Measurements from ENCODE around the gene BAZ2B. TPM values are rescaled to one million over a fixed set of nuclear protein-coding genes. Genes with fewer than 3 reads are reported as not detected.
"Not testable (repeated sequence)": the region's sequence is repeated elsewhere in the genome, so short reads cannot be mapped to it uniquely, and the experiment has no call there.

The BAZ2B gene
- total RNA-seq, 2 donors from 2014 or later = 30.7 to 39.3 TPM

DNA sequence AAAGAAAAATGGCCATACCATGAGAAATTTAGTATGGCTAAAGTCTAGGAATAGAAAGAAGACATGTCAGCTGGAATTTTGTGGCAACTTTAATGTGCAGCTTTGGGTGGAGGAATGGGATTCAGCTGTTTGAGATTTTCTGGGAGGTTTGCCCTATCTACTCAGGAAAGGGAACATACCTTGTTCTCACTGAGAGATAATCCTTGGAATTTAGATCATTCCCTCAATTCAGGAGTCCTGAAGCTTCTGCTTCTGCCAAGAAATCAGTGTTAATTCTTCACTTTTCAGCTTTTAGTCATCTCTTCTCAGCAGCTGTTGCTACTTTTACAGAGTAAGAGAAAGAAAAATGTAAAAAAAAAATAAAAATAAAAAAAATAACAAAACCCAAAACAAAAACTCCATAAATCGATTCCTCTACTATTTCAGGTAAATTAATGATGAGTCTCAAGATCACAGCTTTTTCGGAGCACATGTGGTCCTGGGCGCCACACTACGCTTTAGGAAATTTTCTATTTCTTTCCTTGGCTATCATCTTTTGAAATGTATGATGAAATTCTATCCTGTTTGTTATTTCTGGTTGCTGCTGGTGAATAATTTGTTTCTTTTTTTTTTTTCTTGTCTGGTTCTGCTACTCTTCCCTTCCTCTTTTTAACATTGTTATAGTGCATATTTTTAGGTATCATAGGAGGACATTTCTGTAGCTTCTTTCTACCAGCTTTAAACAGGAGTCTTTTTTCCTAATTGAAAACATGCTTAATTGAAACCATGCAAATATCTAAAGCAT, 18.9 kb upstream of the BAZ2B start:
- no peak for ATAC-seq
- no peaks in the 10 kb centered on the region for H3K27me3 Mint-ChIP-seq
- H3K27ac Mint-ChIP-seq = no peak overlapping the region
- peaks cover 2% of the 10 kb centered on the region for H3K36me3 Mint-ChIP-seq (ENCODE audit: low read depth)
- H3K4me1 Mint-ChIP-seq = peaks cover 2% of the 10 kb centered on the region
- no peak overlapping the region for H3K4me3 Mint-ChIP-seq
- no peak for DNase-seq
- H3K9me3 ChIP-seq (ENCODE audit: control insufficient read depth, low read length, poor library complexity, severe bottlenecking) = no peaks in the 10 kb centered on the region

DNA sequence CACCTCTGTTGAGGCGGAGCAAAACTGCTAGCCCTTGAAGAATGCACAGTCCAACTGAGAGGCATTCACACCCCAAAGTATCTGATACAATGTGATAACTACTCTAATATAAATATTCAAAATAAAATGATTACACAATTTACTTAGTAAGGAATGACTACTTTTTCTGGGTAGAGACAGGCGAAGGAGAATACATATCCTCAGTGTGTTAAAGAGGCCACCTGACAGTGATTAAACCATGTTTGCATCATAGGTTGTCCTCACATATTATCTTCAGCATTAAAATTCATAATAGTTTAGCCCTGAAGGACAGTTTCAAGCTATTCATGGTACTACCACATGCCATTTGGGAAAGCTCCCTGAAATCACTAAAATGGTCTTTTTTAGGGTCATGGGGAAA, 16.9 kb upstream of the BAZ2B start:
- no peak overlapping the region for H3K27ac Mint-ChIP-seq
- peaks cover 2% of the 10 kb centered on the region for H3K4me1 Mint-ChIP-seq
- no peaks in the 10 kb centered on the region for H3K9me3 ChIP-seq (ENCODE audit: control insufficient read depth, low read length, poor library complexity, severe bottlenecking)
- DNase-seq (no peak), ATAC-seq (no peak)
- H3K4me3 Mint-ChIP-seq = no peak overlapping the region
- peaks cover 4% of the 10 kb centered on the region for H3K36me3 Mint-ChIP-seq (ENCODE audit: low read depth)
- no peaks in the 10 kb centered on the region for H3K27me3 Mint-ChIP-seq

DNA sequence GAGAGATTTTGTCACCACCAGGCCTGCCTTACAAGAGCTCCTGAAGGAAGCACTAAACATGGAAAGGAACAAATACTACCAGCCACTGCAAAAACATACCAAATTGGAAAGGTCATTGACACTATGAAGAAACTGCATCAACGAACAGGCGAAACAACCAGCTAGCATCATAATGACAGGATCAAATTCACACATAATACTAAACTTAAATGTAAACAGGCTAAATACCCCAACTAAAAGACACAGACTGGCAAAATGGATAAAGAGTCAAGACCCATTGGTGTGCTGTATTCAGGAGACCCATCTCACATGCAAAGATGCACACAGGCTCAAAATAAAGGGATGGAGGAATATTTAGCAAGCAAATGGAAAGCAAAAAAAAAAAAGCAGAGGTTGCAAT, 9.3 kb upstream of the BAZ2B start:
- not testable (repeated sequence) for H3K4me1 Mint-ChIP-seq; DNase-seq; H3K27me3 Mint-ChIP-seq; H3K27ac Mint-ChIP-seq; H3K4me3 Mint-ChIP-seq; ATAC-seq; H3K9me3 ChIP-seq (ENCODE audit: control insufficient read depth, low read length, poor library complexity, severe bottlenecking); H3K36me3 Mint-ChIP-seq (ENCODE audit: low read depth)

DNA sequence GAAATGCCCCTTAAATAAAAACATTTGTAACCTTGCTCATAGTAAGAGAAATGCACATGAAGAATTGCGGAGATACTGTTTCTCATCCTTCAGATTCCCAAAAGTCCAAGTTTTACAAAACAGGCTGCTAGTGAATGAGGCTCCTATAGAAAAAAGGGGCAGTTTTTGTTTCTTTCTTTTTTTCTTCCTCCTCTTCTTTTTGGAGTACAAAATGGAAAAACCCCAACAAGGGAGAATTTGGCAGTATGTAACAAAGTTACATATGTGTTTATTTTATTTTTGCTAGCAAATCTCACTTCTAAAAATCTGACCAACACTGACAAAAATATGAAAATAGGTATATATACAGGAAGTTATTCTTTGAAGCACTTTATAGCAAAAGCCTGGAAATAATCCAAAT, 7.1 kb upstream of the BAZ2B start:
- Mint-ChIP-seq H3K4me3 (no peak overlapping the region), H3K27ac (no peak overlapping the region), H3K36me3 (ENCODE audit: low read depth) (peaks cover 2% of the 10 kb centered on the region), H3K27me3 (no peaks in the 10 kb centered on the region), H3K4me1 (no peaks in the 10 kb centered on the region)
- no peaks in the 10 kb centered on the region for H3K9me3 ChIP-seq (ENCODE audit: control insufficient read depth, low read length, poor library complexity, severe bottlenecking)
- DNase-seq (no peak), ATAC-seq (no peak)

DNA sequence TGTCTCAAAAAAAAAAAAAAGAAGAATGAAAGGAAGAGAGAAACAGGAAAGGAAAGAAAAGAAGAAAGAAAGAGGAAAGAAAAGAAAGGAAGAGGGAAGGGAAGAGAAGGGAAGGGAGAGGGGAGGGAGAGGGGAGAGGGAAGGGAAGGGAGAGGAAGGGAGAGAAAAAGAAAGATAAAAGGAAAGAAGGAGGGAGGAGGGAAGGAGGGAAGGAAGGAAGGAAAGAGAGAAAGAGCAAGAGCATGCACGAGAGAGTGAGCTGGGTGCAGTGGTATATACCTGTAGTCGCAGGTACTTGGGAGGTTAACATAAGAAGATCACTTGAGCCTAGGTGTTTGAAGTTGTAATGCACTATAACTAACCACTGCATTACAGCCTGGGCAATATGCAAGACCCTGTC, 6.6 kb upstream of the BAZ2B start:
- no peaks in the 10 kb centered on the region for H3K27me3 Mint-ChIP-seq
- H3K4me1 Mint-ChIP-seq = no peaks in the 10 kb centered on the region
- peaks cover 2% of the 10 kb centered on the region for H3K36me3 Mint-ChIP-seq (ENCODE audit: low read depth)
- no peak overlapping the region for H3K4me3 Mint-ChIP-seq
- DNase-seq (no peak), ATAC-seq (no peak)
- H3K27ac Mint-ChIP-seq = no peak overlapping the region
- H3K9me3 ChIP-seq (ENCODE audit: control insufficient read depth, low read length, poor library complexity, severe bottlenecking) = no peaks in the 10 kb centered on the region

DNA sequence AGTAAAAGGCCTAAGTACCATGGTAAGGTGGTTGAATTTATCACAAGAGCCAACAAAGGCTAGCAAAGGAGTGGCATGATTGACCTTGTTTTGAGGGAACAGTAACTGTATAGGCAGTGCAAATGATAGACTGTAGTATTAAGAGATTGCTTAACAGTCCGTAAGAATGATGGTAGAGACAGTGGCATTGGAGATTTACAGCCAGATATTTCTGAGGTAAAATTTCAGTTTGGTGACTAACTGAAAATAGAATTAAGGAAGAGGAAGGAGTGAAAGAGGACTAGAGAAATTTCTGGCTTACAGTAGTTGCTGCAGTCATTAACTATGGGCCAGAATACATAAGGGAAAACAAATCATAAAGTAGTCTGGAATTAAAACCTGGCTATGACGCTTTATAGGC, 4.4 kb upstream of the BAZ2B start:
- H3K27me3 Mint-ChIP-seq = peaks cover 8% of the 10 kb centered on the region
- ATAC-seq (no peak), DNase-seq (no peak)
- H3K36me3 Mint-ChIP-seq (ENCODE audit: low read depth) = peaks cover 3% of the 10 kb centered on the region
- H3K4me1 Mint-ChIP-seq = peaks cover 5% of the 10 kb centered on the region
- no peak overlapping the region for H3K27ac Mint-ChIP-seq
- no peaks in the 10 kb centered on the region for H3K9me3 ChIP-seq (ENCODE audit: control insufficient read depth, low read length, poor library complexity, severe bottlenecking)
- H3K4me3 Mint-ChIP-seq = no peak overlapping the region

- DNase-seq = no peak
- no peak overlapping the region for H3K27ac Mint-ChIP-seq
- no peak overlapping the region for H3K4me3 Mint-ChIP-seq
- H3K27me3 Mint-ChIP-seq = peaks cover 24% of the 10 kb centered on the region
- peaks cover 2% of the 10 kb centered on the region for H3K36me3 Mint-ChIP-seq (ENCODE audit: low read depth)
- H3K4me1 Mint-ChIP-seq = peaks cover 12% of the 10 kb centered on the region
- ATAC-seq = no peak
- H3K9me3 ChIP-seq (ENCODE audit: control insufficient read depth, low read length, poor library complexity, severe bottlenecking) = no peaks in the 10 kb centered on the region
Measured at GRCh38 chr2:159617646-159618045, 1.3 kb upstream of the BAZ2B start.

DNA sequence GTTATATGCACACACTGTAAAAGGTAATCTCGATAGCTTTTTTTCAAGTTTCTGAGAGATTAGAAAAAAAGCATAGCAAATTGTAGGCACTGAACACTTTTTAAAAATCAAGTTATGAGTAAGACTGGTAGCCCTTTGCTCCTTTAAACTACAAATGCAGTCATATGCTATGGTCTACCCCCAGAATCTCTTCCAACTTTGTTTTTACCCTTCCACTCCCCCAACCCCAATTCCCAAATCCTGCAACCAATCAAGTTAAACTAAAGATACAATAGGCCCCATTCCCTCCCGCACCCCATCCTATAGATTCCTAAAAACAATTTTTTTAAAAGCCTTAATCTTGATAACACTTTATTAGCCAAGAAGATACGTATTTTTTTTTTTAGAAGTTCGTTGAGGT, 752 bp upstream of the BAZ2B start:
- ATAC-seq (no peak), DNase-seq (no peak)
- Mint-ChIP-seq H3K27ac (no peak overlapping the region), H3K36me3 (ENCODE audit: low read depth) (peaks cover 2% of the 10 kb centered on the region), H3K4me1 (peaks cover 12% of the 10 kb centered on the region), H3K27me3 (peaks cover 27% of the 10 kb centered on the region), H3K4me3 (no peak overlapping the region)
- no peaks in the 10 kb centered on the region for H3K9me3 ChIP-seq (ENCODE audit: control insufficient read depth, low read length, poor library complexity, severe bottlenecking)

GRCh38 chr2:159615367-159616285, 722 bp downstream of the BAZ2B start:
- no peaks in the 10 kb centered on the region for H3K9me3 ChIP-seq (ENCODE audit: control insufficient read depth, low read length, poor library complexity, severe bottlenecking)
- Mint-ChIP-seq H3K27ac (peak overlapping the region; percentile 68), H3K36me3 (ENCODE audit: low read depth) (peaks cover 2% of the 10 kb centered on the region), H3K27me3 (peaks cover 27% of the 10 kb centered on the region), H3K4me1 (peaks cover 12% of the 10 kb centered on the region), H3K4me3 (peak overlapping the region; percentile 93)
- ATAC-seq (peak; percentile 75), DNase-seq (peak in 2 of 3 donors; percentile 8 to 16)

- H3K9me3 ChIP-seq (ENCODE audit: control insufficient read depth, low read length, poor library complexity, severe bottlenecking) = no peaks in the 10 kb centered on the region
- H3K4me3 Mint-ChIP-seq = peak overlapping the region; percentile 93
Measured at GRCh38 chr2:159614534-159615366, 1.6 kb downstream of the BAZ2B start.

DNA sequence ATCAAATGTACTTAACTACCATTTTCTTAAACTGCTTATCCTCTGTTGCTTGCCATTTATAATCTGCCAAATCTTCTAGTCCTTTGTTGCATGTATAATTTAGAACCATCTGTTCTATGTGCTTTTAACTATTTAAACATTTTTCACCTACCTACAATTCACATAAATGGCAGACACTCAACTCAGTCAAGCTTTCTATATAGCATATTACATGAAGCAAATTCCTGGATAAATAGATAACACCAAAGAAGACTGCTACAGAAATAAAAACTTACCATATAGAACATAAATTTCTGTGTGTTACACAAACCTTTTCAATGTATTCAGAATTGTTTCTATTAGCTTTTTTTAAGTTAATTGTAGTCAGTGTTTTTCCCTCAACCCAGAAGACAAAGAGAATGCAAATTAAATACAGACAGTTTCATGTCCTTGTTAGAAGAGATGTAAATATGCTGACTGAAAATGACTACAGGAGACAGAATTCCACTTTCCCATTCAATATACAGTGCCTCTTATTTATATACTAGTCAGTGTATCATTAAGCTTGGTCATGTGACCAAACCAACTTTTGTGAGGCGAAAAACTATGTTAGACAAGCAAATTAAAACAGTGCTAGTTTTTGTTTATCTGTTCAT, 2.6 kb downstream of the BAZ2B start:
- Mint-ChIP-seq H3K27me3 (peaks cover 27% of the 10 kb centered on the region), H3K27ac (no peak overlapping the region), H3K4me3 (no peak overlapping the region), H3K4me1 (peaks cover 12% of the 10 kb centered on the region), H3K36me3 (ENCODE audit: low read depth) (peaks cover 2% of the 10 kb centered on the region)
- DNase-seq (no peak), ATAC-seq (no peak)
- H3K9me3 ChIP-seq (ENCODE audit: control insufficient read depth, low read length, poor library complexity, severe bottlenecking) = no peaks in the 10 kb centered on the region

More at GRCh38 chr2:159614534-159615366, 1.6 kb downstream of the BAZ2B start:
- DNase-seq (no peak), ATAC-seq (no peak)
- Mint-ChIP-seq H3K27ac (no peak overlapping the region), H3K27me3 (peaks cover 27% of the 10 kb centered on the region), H3K36me3 (ENCODE audit: low read depth) (peaks cover 2% of the 10 kb centered on the region), H3K4me1 (peaks cover 12% of the 10 kb centered on the region)

DNA sequence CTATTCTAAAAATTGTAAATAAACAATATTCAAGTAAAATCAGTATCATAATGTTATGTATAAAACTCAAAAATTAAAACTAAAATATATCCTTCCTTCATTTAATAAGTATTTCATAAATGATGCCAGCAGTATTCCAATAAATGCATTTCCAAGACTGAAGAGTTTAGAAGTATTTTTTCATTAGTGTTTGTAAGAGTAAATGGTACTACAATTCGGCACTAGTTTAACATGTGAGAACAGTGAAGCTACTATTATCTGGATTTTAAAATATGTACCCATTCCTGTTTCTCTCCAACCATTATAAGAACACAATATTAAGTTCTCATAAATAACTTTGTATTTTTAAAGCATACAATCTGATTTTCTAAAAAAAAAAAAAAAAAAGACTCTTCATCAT, 3.3 kb downstream of the BAZ2B start:
- H3K4me3 Mint-ChIP-seq = no peak overlapping the region

More for the DNA sequence above, 3.3 kb downstream of the BAZ2B start:
- DNase-seq = no peak
- Mint-ChIP-seq H3K27ac (no peak overlapping the region), H3K4me1 (peaks cover 12% of the 10 kb centered on the region), H3K27me3 (peaks cover 27% of the 10 kb centered on the region), H3K36me3 (ENCODE audit: low read depth) (peaks cover 2% of the 10 kb centered on the region)
- no peaks in the 10 kb centered on the region for H3K9me3 ChIP-seq (ENCODE audit: control insufficient read depth, low read length, poor library complexity, severe bottlenecking)
- no peak for ATAC-seq

All from T-helper 17 cell (primary cell).